SJCRH30 (cell line): ENCODE measurements around the gene CFAP65. TPM values are rescaled to one million over a fixed set of nuclear protein-coding genes. Genes with fewer than 3 reads are reported as not detected.
A peak's percentile ranks its signal among the peaks of the same experiment; 100 is the strongest.

Experiments
- DNase-seq, 2 experiments: peaks; one replicate each; pipeline ENCODE4 v3.0.0-alpha.2; 2015 to 2020
- H3K27ac ChIP-seq: fragments of 250-450 bp; sonication (Bioruptor Pico); 2 replicates; pipeline ENCODE4 v1.5.1; 2020; ENCODE audit warnings: mild to moderate bottlenecking, moderate library complexity
- H3K27me3 ChIP-seq: fragments of 250-450 bp; sonication (Bioruptor Pico); 2 replicates; pipeline ENCODE4 v1.5.1; 2020; ENCODE audit warnings: mild to moderate bottlenecking, moderate library complexity
- H3K36me3 ChIP-seq: fragments of 250-450 bp; sonication (Bioruptor Pico); 2 replicates; pipeline ENCODE4 v1.5.1; 2020; ENCODE audit warnings: mild to moderate bottlenecking, moderate library complexity
- H3K4me1 ChIP-seq: fragments of 250-450 bp; sonication (Bioruptor Pico); 2 replicates; pipeline ENCODE4 v1.5.1; 2020; ENCODE audit warnings: mild to moderate bottlenecking, moderate library complexity
- H3K4me3 ChIP-seq: fragments of 250-450 bp; sonication (Bioruptor Pico); 2 replicates; pipeline ENCODE4 v1.5.1; 2020; ENCODE audit warnings: mild to moderate bottlenecking, moderate library complexity
- H3K9me3 ChIP-seq: fragments of 250-450 bp; sonication (Bioruptor Pico); replicated peaks from 2 replicates; pipeline ENCODE4 v1.5.1; 2020; ENCODE audit warnings: mild to moderate bottlenecking, moderate library complexity
- total RNA-seq: library from RNA; depleted of rRNA; stranded (reverse); fragments of >200 nt; shearing (Covaris generic); gene quantifications from 2 replicates; pipeline ENCODE4 v1.2.3, GENCODE V29; 2014

CFAP65 gene
- total RNA-seq, 1 experiment from 2014 or later: not detected

- DNase-seq: no peak
- H3K9me3 ChIP-seq: no peaks in the 10 kb centered on the region
- no peaks in the 10 kb centered on the region for H3K36me3 ChIP-seq
- no peak overlapping the region for H3K4me3 ChIP-seq
- H3K27ac ChIP-seq: no peak overlapping the region
- H3K4me1 ChIP-seq: no peaks in the 10 kb centered on the region
- no peaks in the 10 kb centered on the region for H3K27me3 ChIP-seq
These were observed 53.2 kb downstream of the CFAP65 start for GRCh38 chr2:218988164-218988563.

- no peak overlapping the region for H3K27ac ChIP-seq
- no peak overlapping the region for H3K4me3 ChIP-seq
- H3K4me1 ChIP-seq: no peaks in the 10 kb centered on the region
- no peaks in the 10 kb centered on the region for H3K36me3 ChIP-seq
- DNase-seq: no peak
- H3K27me3 ChIP-seq: no peaks in the 10 kb centered on the region
- H3K9me3 ChIP-seq: no peaks in the 10 kb centered on the region
These were observed 55.1 kb downstream of the CFAP65 start for GRCh38 chr2:218986148-218986761.

- Histone ChIP-seq H3K27me3 (no peaks in the 10 kb centered on the region), H3K4me3 (no peak overlapping the region), H3K9me3 (no peaks in the 10 kb centered on the region), H3K4me1 (no peaks in the 10 kb centered on the region), H3K36me3 (no peaks in the 10 kb centered on the region), H3K27ac (no peak overlapping the region)
- no peak for DNase-seq
These were observed 55.8 kb downstream of the CFAP65 start for GRCh38 chr2:218985325-218986091.

GRCh38 chr2:218985021-218985324 lies 56.3 kb downstream of the CFAP65 start, which contains the start of gene FEV:
Gene FEV, minus strand, starts transcription at chr2:218985184. Its CDS starts 109 bp downstream, at chr2:218985075.
- Histone ChIP-seq H3K27me3 (no peaks in the 10 kb centered on the region), H3K36me3 (no peaks in the 10 kb centered on the region)

GRCh38 chr2:218984239-218985020 lies 56.9 kb downstream of the CFAP65 start:
- no peak overlapping the region for H3K4me3 ChIP-seq
- no peaks in the 10 kb centered on the region for H3K4me1 ChIP-seq
- DNase-seq: no peak
- no peaks in the 10 kb centered on the region for H3K27me3 ChIP-seq
- no peaks in the 10 kb centered on the region for H3K36me3 ChIP-seq
- H3K27ac ChIP-seq: no peak overlapping the region
- H3K9me3 ChIP-seq: no peaks in the 10 kb centered on the region

More at GRCh38 chr2:218985021-218985324, 56.3 kb downstream of the CFAP65 start, which contains the start of gene FEV:
- Histone ChIP-seq H3K27ac (no peak within 1 kb of the TSS), H3K4me3 (no peak within 1 kb of the TSS), H3K4me1 (no peaks in the 10 kb centered on the region), H3K9me3 (no peaks in the 10 kb centered on the region)
- no peak for DNase-seq

GRCh38 chr2:218983934-218984238 lies 57.4 kb downstream of the CFAP65 start:
- H3K4me1 ChIP-seq: no peaks in the 10 kb centered on the region
- no peaks in the 10 kb centered on the region for H3K27me3 ChIP-seq
- no peak for DNase-seq
- no peak overlapping the region for H3K4me3 ChIP-seq
- H3K9me3 ChIP-seq: no peaks in the 10 kb centered on the region
- H3K27ac ChIP-seq: no peak overlapping the region
- no peaks in the 10 kb centered on the region for H3K36me3 ChIP-seq

- no peak for DNase-seq
- H3K27ac ChIP-seq: no peak overlapping the region
- H3K9me3 ChIP-seq: no peaks in the 10 kb centered on the region
- no peaks in the 10 kb centered on the region for H3K36me3 ChIP-seq
- no peaks in the 10 kb centered on the region for H3K27me3 ChIP-seq
- H3K4me3 ChIP-seq: no peak overlapping the region
- H3K4me1 ChIP-seq: no peaks in the 10 kb centered on the region
These were observed 57.9 kb downstream of the CFAP65 start for GRCh38 chr2:218983263-218983933.

- no peak overlapping the region for H3K4me3 ChIP-seq
- no peak overlapping the region for H3K27ac ChIP-seq
- H3K9me3 ChIP-seq: no peaks in the 10 kb centered on the region
- no peaks in the 10 kb centered on the region for H3K4me1 ChIP-seq
- no peaks in the 10 kb centered on the region for H3K36me3 ChIP-seq
- DNase-seq: no peak
- H3K27me3 ChIP-seq: no peaks in the 10 kb centered on the region
These were observed 58.6 kb downstream of the CFAP65 start for GRCh38 chr2:218982586-218983262.

- Histone ChIP-seq H3K36me3 (no peaks in the 10 kb centered on the region), H3K4me3 (no peak overlapping the region), H3K4me1 (no peaks in the 10 kb centered on the region), H3K27me3 (no peaks in the 10 kb centered on the region), H3K27ac (no peak overlapping the region), H3K9me3 (no peaks in the 10 kb centered on the region)
- DNase-seq: no peak
These were observed 59.3 kb downstream of the CFAP65 start for GRCh38 chr2:218981881-218982585.

GRCh38 chr2:218981390-218981880 lies 59.9 kb downstream of the CFAP65 start:
- Histone ChIP-seq H3K27ac (no peak overlapping the region), H3K4me1 (no peaks in the 10 kb centered on the region), H3K27me3 (no peaks in the 10 kb centered on the region), H3K36me3 (no peaks in the 10 kb centered on the region), H3K9me3 (no peaks in the 10 kb centered on the region), H3K4me3 (no peak overlapping the region)
- DNase-seq: no peak

GRCh38 chr2:218980735-218981389 lies 60.5 kb downstream of the CFAP65 start:
- H3K27me3 ChIP-seq: no peaks in the 10 kb centered on the region
- no peaks in the 10 kb centered on the region for H3K9me3 ChIP-seq
- no peaks in the 10 kb centered on the region for H3K4me1 ChIP-seq
- H3K36me3 ChIP-seq: no peaks in the 10 kb centered on the region
- no peak for DNase-seq
- H3K4me3 ChIP-seq: no peak overlapping the region
- no peak overlapping the region for H3K27ac ChIP-seq

GRCh38 chr2:218979846-218980734 lies 61.2 kb downstream of the CFAP65 start:
- no peaks in the 10 kb centered on the region for H3K27me3 ChIP-seq
- no peak overlapping the region for H3K4me3 ChIP-seq
- H3K27ac ChIP-seq: no peak overlapping the region
- DNase-seq: peak; percentile 85 to 88
- no peaks in the 10 kb centered on the region for H3K4me1 ChIP-seq
- H3K36me3 ChIP-seq: no peaks in the 10 kb centered on the region
- H3K9me3 ChIP-seq: no peaks in the 10 kb centered on the region
